CD4-positive, alpha-beta T cell (primary cell): ENCODE measurements around the gene EXOSC3. TPM values are rescaled to one million over a fixed set of nuclear protein-coding genes. Genes with fewer than 3 reads are reported as not detected.
"Not testable (repeated sequence)": the region's sequence is repeated elsewhere in the genome, so short reads cannot be mapped to it uniquely, and the experiment has no call there.

ENCODE experiments used
- ATAC-seq: fragments of 200-7000 bp; cut with Tn5 transposase; one replicate; pipeline ENCODE4 v1.10.0; 2022; ENCODE audit warnings: mild to moderate bottlenecking; ENCODE audit not compliant: poor library complexity
- CTCF ChIA-PET: fragments of 350-600 bp; sonication (Branson Sonifier 250); formaldehyde crosslinking; loops from one replicate; lab custom pipeline; 2021; ENCODE audit warnings: antibody characterized with exemption, inconsistent platforms; lab: Charles Lee
- POLR2A ChIA-PET: fragments of 350-600 bp; sonication (Branson Sonifier 250); formaldehyde crosslinking; loops from one replicate; lab custom pipeline; 2021; ENCODE audit warnings: antibody characterized with exemption, inconsistent platforms; lab: Charles Lee
- DNase-seq, 14 experiments: peaks; one replicate each; pipeline ENCODE4 v3.0.0-alpha.2; 2013 to 2020; ENCODE audit warnings: mixed read lengths in 2 of 14
- H3K27ac ChIP-seq, 2 donors: one replicate each; pipeline versions ENCODE4 v1.5.1 to v1.7.0; 2013; ENCODE audit warnings: low read length in 2 of 2, low read depth in 1 of 2, mild to moderate bottlenecking in 1 of 2
- H3K27me3 ChIP-seq, 2 experiments: 1 replicate in 1 of 2; 2 replicates in 1 of 2; pipeline versions ENCODE4 v1.6.1 to v1.7.0; 2013; ENCODE audit warnings: low read length in 2 of 2, control low read depth in 1 of 2, mild to moderate bottlenecking in 1 of 2, moderate library complexity in 1 of 2; ENCODE audit not compliant: insufficient read depth in 2 of 2, control insufficient read depth in 1 of 2
- H3K36me3 ChIP-seq: one replicate; pipeline ENCODE4 v1.6.1; 2013; ENCODE audit warnings: low read length, control low read depth; ENCODE audit not compliant: insufficient read depth
- H3K4me1 ChIP-seq: one replicate; pipeline ENCODE4 v1.6.1; 2013; ENCODE audit warnings: low read length, control low read depth; ENCODE audit not compliant: insufficient read depth
- H3K4me3 ChIP-seq: one replicate; pipeline ENCODE4 v1.5.1; 2013; ENCODE audit warnings: mild to moderate bottlenecking, low read length, moderate library complexity
- H3K9me3 ChIP-seq, 2 experiments: 1 replicate in 1 of 2; 2 replicates in 1 of 2; pipeline versions ENCODE4 v1.6.1 to v1.7.0; 2013; ENCODE audit warnings: low read length in 2 of 2, mild to moderate bottlenecking in 2 of 2, control low read depth in 1 of 2, moderate library complexity in 1 of 2; ENCODE audit not compliant: control insufficient read depth in 1 of 2, insufficient read depth in 1 of 2
- H3K27ac Mint-ChIP-seq: one replicate; pipeline ENCODE4 v1.8.0; 2020; ENCODE audit warnings: mixed read lengths
- H3K27me3 Mint-ChIP-seq: one replicate; pipeline ENCODE4 v1.8.0; 2021; ENCODE audit warnings: mixed read lengths
- H3K36me3 Mint-ChIP-seq: one replicate; pipeline ENCODE4 v1.8.0; 2021; ENCODE audit warnings: low read depth, mixed read lengths
- H3K4me1 Mint-ChIP-seq: one replicate; pipeline ENCODE4 v1.8.0; 2021; ENCODE audit warnings: low read depth, mixed read lengths
- H3K4me3 Mint-ChIP-seq: one replicate; pipeline ENCODE4 v1.8.0; 2020; ENCODE audit warnings: mild to moderate bottlenecking, mixed read lengths
- H3K9me3 Mint-ChIP-seq: one replicate; pipeline ENCODE4 v1.8.0; 2020; ENCODE audit warnings: mixed read lengths
- intact Hi-C, 2 experiments: fragments of 100-400 bp; cut with DNase I in 1 of 2; cut with micrococcal nuclease in 1 of 2; formaldehyde crosslinking; loops; one replicate each; pipeline versions ENCODE4 v1.15.1 to v1.9.0; 2023 to 2025; cut with DNase I, micrococcal nuclease
- total RNA-seq, 174 experiments: library from RNA in 2 of 174; stranded (reverse) in 2 of 174; gene quantifications; one replicate each; pipeline ENCODE4 v1.2.3 and lab custom pipeline; 2021 to 2026
- TF ChIP-seq, protein P1 (sequence below): fragments of 200-600 bp; IDR thresholded peaks from one replicate; pipeline ENCODE4 v1.8.0; 2022; ENCODE audit warnings: antibody characterized with exemption, mild to moderate bottlenecking

EXOSC3 gene
- total RNA-seq, 2 experiments from 2014 or later: 42.9 to 44.2 TPM

DNA sequence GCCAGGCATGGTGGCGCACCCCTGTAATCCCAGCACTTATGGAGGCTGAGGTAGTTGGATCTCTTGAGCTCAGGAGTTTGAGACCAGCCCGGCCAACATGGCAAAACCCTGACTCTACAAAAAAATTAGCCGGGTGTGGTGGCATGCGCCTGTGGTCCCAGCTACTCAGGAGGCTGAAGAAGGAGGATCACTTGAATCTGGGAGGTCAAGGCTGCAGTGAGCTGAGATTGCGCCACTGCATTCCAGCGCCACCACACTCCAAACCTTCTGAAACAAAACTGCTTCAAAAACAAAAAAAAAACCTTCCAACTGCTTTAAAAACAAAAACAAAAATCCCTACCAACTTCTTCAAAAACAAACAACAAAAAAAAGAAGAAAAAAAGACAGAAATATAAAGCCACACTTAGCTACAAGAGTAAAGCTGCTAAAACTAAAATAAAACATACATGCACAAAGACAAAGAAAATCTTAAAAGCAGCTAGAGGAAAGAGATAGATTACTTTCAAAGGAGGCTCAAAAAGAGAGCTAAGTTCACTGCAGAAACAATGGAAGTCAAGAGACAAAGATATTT lies 27.1 kb upstream of the EXOSC3 start:
- peaks cover 21% of the 10 kb centered on the region for H3K36me3 Mint-ChIP-seq
- TF ChIP-seq, protein P1, sequence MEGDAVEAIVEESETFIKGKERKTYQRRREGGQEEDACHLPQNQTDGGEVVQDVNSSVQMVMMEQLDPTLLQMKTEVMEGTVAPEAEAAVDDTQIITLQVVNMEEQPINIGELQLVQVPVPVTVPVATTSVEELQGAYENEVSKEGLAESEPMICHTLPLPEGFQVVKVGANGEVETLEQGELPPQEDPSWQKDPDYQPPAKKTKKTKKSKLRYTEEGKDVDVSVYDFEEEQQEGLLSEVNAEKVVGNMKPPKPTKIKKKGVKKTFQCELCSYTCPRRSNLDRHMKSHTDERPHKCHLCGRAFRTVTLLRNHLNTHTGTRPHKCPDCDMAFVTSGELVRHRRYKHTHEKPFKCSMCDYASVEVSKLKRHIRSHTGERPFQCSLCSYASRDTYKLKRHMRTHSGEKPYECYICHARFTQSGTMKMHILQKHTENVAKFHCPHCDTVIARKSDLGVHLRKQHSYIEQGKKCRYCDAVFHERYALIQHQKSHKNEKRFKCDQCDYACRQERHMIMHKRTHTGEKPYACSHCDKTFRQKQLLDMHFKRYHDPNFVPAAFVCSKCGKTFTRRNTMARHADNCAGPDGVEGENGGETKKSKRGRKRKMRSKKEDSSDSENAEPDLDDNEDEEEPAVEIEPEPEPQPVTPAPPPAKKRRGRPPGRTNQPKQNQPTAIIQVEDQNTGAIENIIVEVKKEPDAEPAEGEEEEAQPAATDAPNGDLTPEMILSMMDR: no peak
- H3K4me1 ChIP-seq: no peaks in the 10 kb centered on the region
- no peaks in the 10 kb centered on the region for H3K27me3 ChIP-seq
- CTCF ChIA-PET: interaction anchor here (0.6 kb wide), 1 partner anchor 82 kb away, joined by 3 read pairs; no protein-coding TSS in a partner anchor
- H3K36me3 ChIP-seq: peaks cover 1% of the 10 kb centered on the region
- H3K4me3 Mint-ChIP-seq: no peak overlapping the region
- H3K9me3 ChIP-seq: no peaks in the 10 kb centered on the region
- H3K27ac Mint-ChIP-seq: no peak overlapping the region
- intact Hi-C loops: no loop called here
- H3K27ac ChIP-seq: no peak overlapping the region
- H3K9me3 Mint-ChIP-seq: no peaks in the 10 kb centered on the region
- POLR2A ChIA-PET: no interaction called here
- H3K27me3 Mint-ChIP-seq: no peaks in the 10 kb centered on the region
- peaks cover 10% of the 10 kb centered on the region for H3K4me1 Mint-ChIP-seq
- ATAC-seq (no peak), DNase-seq (no peak)
- H3K4me3 ChIP-seq: no peak overlapping the region

DNA sequence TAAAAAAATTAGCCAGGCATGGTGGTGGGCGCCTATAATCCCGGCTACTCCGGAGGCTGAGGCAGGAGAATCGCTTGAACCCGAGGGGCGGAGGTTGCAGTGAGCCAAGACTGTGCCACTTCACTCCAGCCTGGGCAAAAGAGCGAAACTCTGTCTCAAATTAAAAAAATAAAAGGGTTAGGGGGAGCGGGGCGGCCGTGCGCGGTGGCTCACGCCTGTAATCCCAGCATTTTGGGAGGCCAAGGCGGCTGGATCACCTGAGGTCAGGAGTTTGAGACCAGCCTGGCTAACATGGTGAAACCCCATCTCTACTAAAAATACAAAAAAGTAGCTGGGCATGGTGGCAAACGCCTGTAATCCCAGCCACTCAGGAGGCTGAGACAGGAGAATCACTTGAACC lies 24.8 kb upstream of the EXOSC3 start:
- peaks cover 23% of the 10 kb centered on the region for H3K36me3 Mint-ChIP-seq
- H3K36me3 ChIP-seq, H3K27me3 Mint-ChIP-seq, H3K4me3 Mint-ChIP-seq, H3K27me3 ChIP-seq, ATAC-seq, H3K9me3 Mint-ChIP-seq, H3K4me1 ChIP-seq, H3K27ac ChIP-seq, H3K4me3 ChIP-seq, DNase-seq, H3K9me3 ChIP-seq, H3K27ac Mint-ChIP-seq, intact Hi-C loops: not testable (repeated sequence)
- peaks cover 23% of the 10 kb centered on the region for H3K4me1 Mint-ChIP-seq
- CTCF ChIA-PET: interaction anchor here (0.7 kb wide), 1 partner anchor 30 kb away, joined by 3 read pairs; no protein-coding TSS in a partner anchor
- POLR2A ChIA-PET: interaction anchor here (0.7 kb wide), 1 partner anchor 32 kb away, joined by 4 read pairs; no protein-coding TSS in a partner anchor

DNA sequence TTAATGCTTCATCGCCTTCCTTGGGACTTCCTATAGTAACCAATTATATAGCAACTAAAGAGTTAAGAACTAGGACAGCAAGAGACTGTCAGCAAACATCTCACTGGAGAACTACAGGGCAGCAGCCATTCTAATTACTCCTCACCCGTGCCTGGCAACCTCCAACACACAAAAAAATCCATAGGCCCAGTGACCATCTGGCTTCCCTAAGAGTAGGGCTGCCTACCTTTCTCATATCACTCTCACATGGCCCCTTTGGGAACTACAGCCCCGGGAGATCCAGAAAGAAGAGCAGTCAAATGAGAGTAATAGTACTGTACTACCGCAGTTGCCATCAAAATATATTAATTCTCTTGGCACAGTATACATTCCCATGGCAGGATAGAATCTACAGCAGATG lies 21.4 kb upstream of the EXOSC3 start:
- no peak overlapping the region for H3K27ac ChIP-seq
- H3K27ac Mint-ChIP-seq: no peak overlapping the region

More for the DNA sequence above, 21.4 kb upstream of the EXOSC3 start:
- no peaks in the 10 kb centered on the region for H3K9me3 Mint-ChIP-seq
- H3K9me3 ChIP-seq: no peaks in the 10 kb centered on the region
- H3K27me3 Mint-ChIP-seq: no peaks in the 10 kb centered on the region
- no peak overlapping the region for H3K4me3 Mint-ChIP-seq
- TF ChIP-seq, protein P1: no peak
- peaks cover 2% of the 10 kb centered on the region for H3K36me3 ChIP-seq
- peaks cover 14% of the 10 kb centered on the region for H3K4me1 ChIP-seq
- DNase-seq: no peak
- H3K36me3 Mint-ChIP-seq: peaks cover 20% of the 10 kb centered on the region
- H3K27me3 ChIP-seq: no peaks in the 10 kb centered on the region
- POLR2A ChIA-PET: no interaction called here
- ATAC-seq: no peak
- no peak overlapping the region for H3K4me3 ChIP-seq
- intact Hi-C loops: no loop called here
- H3K4me1 Mint-ChIP-seq: peaks cover 39% of the 10 kb centered on the region
- CTCF ChIA-PET: no interaction called here
